AG09319 (cell line): ENCODE results near the gene PRX.

ENCODE experiments used
- DNase-seq: peaks from one replicate; pipeline ENCODE4 v3.0.0-alpha.2; 2010; ENCODE audit warnings: low read depth; ENCODE audit errors: extremely low read depth
- CTCF ChIP-seq: IDR thresholded peaks from 2 replicates; pipeline ENCODE4 v1.5.1; 2011; ENCODE audit warnings: low read depth, mild to moderate bottlenecking, inconsistent platforms, low read length, moderate library complexity

Gene PRX

GRCh38 chr19:40390084-40390742 is 23.0 kb downstream of the PRX start, which contains the start of gene HIPK4:
Gene HIPK4, minus strand, starts transcription at chr19:40390181. Its CDS starts 279 bp downstream, at chr19:40389902.
- no peak for DNase-seq
- no peak for TF ChIP-seq CTCF

- DNase-seq: no peak
- TF ChIP-seq CTCF: no peak
These were observed 23.6 kb downstream of the PRX start for GRCh38 chr19:40389404-40390083.

- DNase-seq: no peak
- TF ChIP-seq CTCF: no peak
These were observed 24.7 kb downstream of the PRX start for GRCh38 chr19:40388481-40388880.

GRCh38 chr19:40387155-40387554 is 26.0 kb downstream of the PRX start:
- TF ChIP-seq CTCF: no peak
- no peak for DNase-seq

DNA sequence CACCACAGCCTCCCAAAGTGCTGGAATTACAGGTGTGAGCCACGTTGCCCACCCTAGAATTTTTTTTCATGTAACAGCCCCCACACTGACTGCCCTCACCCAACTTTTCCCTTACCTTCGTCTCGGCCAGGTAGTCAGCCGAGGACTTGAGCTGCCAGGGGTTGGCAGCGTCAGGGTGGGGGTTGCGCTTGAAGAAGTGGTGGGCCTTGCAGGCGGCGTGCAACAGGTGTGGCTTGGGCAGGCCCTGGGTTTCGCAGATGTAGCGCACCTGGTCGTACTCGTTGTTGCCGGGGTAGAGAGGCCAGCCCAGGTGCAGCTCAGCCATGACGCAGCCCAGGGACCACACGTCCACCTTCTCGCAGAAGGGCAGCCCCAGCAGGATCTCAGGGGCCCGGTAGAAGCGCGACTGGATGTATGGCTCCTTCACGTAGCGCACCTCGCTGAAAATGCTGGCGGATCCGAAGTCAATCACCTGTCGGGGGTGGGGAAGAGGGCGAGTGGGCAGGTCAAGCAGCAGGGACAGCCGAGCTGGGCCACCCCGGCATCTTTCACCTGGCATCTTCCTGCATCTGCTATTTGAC is 29.4 kb downstream of the PRX start:
- no peak for DNase-seq
- no peak for TF ChIP-seq CTCF

GRCh38 chr19:40381321-40381720 is 31.9 kb downstream of the PRX start:
- no peak for TF ChIP-seq CTCF

More at GRCh38 chr19:40381321-40381720, 31.9 kb downstream of the PRX start:
- no peak for DNase-seq
